IPS-20b (cell line): ENCODE measurements around the gene KIF5C.

ENCODE experiments used
- H3K27ac ChIP-seq: one replicate; pipeline ENCODE4 v1.5.1; 2013; ENCODE audit warnings: low read length
- H3K27me3 ChIP-seq: 2 replicates; pipeline ENCODE4 v1.6.1; 2013; ENCODE audit warnings: mild to moderate bottlenecking, low read length, inconsistent platforms; ENCODE audit not compliant: insufficient read depth
- H3K36me3 ChIP-seq: 2 replicates; pipeline ENCODE4 v1.6.1; 2013; ENCODE audit warnings: low read depth, mild to moderate bottlenecking, inconsistent platforms, low read length, moderate library complexity; ENCODE audit not compliant: insufficient read depth
- H3K4me1 ChIP-seq: 2 replicates; pipeline ENCODE4 v1.6.1; 2013; ENCODE audit warnings: mild to moderate bottlenecking, control low read depth, inconsistent platforms, low read length, moderate library complexity; ENCODE audit not compliant: insufficient read depth
- H3K4me3 ChIP-seq: 2 replicates; pipeline ENCODE4 v1.5.1; 2013; ENCODE audit warnings: mild to moderate bottlenecking, low read length, inconsistent platforms
- H3K9ac ChIP-seq: 2 replicates; pipeline ENCODE4 v1.6.1; 2013; ENCODE audit warnings: low read depth, mild to moderate bottlenecking, inconsistent platforms, low read length, moderate library complexity
- H3K9me3 ChIP-seq: 2 replicates; pipeline ENCODE4 v1.6.1; 2013; ENCODE audit warnings: mild to moderate bottlenecking, low read depth, low read length, inconsistent platforms; ENCODE audit not compliant: insufficient read depth

The KIF5C gene

DNA sequence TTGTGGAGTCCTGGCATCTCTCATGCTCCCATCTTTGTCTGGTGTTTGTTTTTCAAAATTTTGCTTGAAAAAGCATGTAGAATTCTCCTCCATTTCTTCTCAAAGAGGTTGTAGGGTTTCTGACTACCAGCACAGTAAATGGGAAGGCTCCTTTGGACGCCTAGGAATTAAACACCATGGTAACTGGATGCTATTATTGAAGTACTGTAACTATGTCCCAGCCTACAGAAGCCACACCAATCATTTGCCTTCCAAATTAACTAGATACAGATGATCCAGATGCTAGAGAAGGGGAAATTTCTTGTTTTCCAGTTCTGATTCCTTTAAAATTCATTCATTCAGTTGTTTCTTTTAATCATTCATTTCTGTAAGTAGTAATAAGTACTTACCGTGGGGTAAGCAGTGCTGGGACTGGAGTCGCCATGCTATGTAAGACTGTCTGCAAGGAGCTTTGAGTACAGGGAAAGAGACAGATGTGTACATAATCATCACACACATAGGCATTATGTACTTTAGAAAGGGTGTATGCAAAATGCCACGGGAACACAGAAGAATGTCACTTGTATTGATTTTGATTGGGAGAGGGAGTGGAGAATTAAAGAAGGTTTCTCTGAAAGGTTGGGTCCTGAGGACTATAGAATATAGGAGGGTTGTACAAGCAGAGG is 49.6 kb downstream of the KIF5C start:
- H3K27me3 ChIP-seq: no peaks in the 10 kb centered on the region
- H3K9me3 ChIP-seq: no peaks in the 10 kb centered on the region
- H3K4me3 ChIP-seq: no peak overlapping the region
- no peak overlapping the region for H3K27ac ChIP-seq
- peaks cover 35% of the 10 kb centered on the region; the same call in 1 of the 2 replicates for H3K4me1 ChIP-seq
- H3K36me3 ChIP-seq: peaks cover 23% of the 10 kb centered on the region; the same call in 1 of the 2 replicates
- H3K9ac ChIP-seq: no peak overlapping the region

DNA sequence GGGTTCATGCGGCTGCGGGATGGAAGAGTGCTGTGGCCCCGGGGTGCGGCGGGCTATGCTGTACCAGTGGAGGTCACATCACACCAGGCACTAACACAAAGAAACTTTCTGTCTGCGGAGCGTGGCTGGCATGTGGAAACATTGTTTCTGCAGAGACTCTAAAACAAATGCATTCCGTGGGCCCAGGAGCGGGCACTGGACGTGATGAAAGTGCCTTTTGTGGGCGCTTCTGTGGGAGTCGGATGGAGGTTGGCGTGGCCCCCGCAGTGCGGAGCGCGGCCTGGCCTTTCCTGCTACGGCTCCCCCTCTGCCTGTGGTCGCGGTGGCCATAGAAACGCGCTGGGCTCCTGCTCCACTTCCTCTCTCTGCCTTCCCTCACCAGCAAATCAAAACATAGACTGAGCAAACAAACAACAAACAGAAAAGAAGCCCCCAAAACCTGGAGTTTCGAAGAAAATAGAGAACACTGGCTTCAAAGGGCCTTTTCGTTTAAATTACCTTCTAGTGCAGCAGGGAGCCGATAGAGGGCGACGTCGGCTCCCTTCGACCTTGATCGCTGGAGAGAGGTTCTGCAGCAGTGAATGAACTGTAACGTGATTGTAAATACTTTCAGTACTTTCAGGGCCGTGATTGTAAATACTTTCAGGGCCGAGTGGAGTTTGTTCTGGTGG is 51.4 kb downstream of the KIF5C start:
- no peak overlapping the region for H3K9ac ChIP-seq
- H3K9me3 ChIP-seq: no peaks in the 10 kb centered on the region
- H3K4me1 ChIP-seq: peaks cover 35% of the 10 kb centered on the region; the same call in 1 of the 2 replicates
- no peak overlapping the region for H3K27ac ChIP-seq
- H3K4me3 ChIP-seq: no peak overlapping the region
- no peaks in the 10 kb centered on the region for H3K27me3 ChIP-seq
- peaks cover 38% of the 10 kb centered on the region for H3K36me3 ChIP-seq

DNA sequence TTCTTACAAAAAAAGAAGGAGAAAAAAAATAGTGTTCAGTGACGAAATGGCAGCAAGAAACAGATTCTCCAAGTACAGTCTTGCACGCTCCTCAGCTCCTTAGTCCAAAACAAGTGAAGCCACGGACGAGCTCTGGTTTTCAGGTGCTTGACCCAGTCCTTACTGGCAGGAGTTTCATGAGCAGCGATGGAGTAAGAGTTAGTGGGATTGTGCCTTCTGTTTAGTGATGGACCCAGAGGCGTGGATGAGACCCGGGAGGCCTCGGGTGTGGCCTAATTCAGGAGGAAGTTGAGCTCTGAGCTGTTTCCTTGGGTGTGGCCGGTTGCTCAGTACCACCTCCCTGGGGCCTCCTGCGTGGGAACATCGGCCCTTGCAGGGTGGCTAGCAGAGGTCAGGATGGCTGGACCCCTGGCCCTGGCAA is 52.0 kb downstream of the KIF5C start:
- Histone ChIP-seq H3K27me3 (no peaks in the 10 kb centered on the region), H3K4me3 (no peak overlapping the region), H3K27ac (no peak overlapping the region), H3K4me1 (peaks cover 35% of the 10 kb centered on the region; the same call in 1 of the 2 replicates), H3K9ac (no peak overlapping the region), H3K9me3 (no peaks in the 10 kb centered on the region), H3K36me3 (peaks cover 42% of the 10 kb centered on the region)

DNA sequence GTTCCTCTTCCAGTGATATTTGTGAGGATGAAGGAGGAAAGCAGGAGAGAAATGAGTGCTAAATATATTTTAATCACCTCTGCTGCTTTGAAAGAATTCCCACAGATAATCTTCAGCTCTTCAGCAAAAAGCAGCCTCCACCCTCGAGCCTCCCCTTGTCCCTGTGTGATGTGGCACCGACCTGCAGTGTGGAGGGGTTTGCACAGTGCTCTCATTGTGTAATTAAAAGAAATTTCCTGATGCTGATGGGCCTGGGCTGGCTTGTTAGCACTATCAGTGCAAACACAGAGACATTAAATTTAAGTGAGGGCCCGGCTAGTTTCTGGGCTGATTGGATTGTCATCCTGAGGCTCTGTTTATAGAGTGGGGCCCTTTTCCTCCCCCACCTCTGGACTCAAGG is 53.4 kb downstream of the KIF5C start:
- Histone ChIP-seq H3K36me3 (peaks cover 50% of the 10 kb centered on the region), H3K4me3 (no peak overlapping the region), H3K9ac (peak overlapping the region; percentile 14; the same call in 1 of the 2 replicates), H3K9me3 (no peaks in the 10 kb centered on the region), H3K27ac (no peak overlapping the region), H3K4me1 (peaks cover 24% of the 10 kb centered on the region; the same call in 1 of the 2 replicates), H3K27me3 (no peaks in the 10 kb centered on the region)

DNA sequence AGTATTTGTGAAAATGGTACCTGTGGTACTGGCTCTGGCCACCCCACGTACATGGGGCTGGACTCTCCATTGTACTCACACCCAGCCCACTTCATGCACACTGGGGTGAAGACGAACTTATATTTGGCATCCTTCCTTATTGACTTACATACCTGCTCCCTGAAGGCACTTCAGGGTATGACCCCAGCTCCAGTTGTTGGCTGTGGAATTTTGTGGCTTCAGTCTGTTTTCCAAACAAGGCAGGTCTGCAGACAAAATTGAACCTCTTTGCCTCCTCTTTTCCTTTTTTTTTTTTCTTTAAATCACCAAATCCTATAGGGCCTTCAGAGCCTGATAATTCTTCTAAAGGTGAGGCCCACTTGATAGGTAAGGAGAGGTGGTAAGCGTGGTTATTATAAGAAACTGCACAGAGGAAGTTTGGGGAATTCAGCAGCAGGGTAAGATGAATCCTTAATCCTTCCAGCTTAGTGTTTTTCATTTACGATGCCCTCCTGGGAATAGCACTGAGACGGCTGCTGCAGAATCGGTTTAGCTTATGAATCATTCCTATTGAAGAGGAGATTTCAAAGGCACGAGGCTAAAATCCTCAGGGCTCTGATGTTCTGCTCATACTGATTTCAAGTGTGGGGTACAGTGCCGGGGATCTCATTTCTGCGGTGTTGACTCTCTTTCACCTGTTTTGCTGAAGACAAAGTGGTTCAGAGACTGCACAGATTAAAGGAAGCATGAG is 55.2 kb downstream of the KIF5C start:
- peaks cover 55% of the 10 kb centered on the region for H3K36me3 ChIP-seq
- no peak overlapping the region for H3K27ac ChIP-seq
- peaks cover 18% of the 10 kb centered on the region; the same call in 1 of the 2 replicates for H3K4me1 ChIP-seq
- H3K27me3 ChIP-seq: no peaks in the 10 kb centered on the region
- no peaks in the 10 kb centered on the region for H3K9me3 ChIP-seq
- no peak overlapping the region for H3K9ac ChIP-seq
- no peak overlapping the region for H3K4me3 ChIP-seq

DNA sequence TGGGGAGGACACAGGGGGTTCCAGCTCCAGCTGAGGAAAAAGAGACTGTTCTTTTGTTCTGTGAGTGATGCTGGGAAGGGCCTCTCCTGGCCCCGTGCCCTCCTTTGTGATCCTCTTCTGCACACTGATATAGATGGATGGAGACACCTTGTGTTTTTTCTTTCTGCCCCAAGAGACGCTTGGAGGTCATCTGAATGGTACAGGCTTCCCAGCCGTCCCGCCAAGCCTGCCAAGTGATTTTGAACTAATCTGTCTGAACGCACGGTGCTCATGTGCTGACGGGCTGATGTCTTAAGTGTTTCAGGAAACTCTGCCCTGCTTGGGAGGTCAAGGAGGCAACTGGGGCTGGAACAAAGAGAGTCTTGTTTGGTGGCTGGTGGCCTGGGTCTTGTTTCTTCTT is 57.5 kb downstream of the KIF5C start:
- Histone ChIP-seq H3K4me1 (peaks cover 10% of the 10 kb centered on the region; the same call in 1 of the 2 replicates), H3K9ac (no peak overlapping the region), H3K27ac (no peak overlapping the region), H3K36me3 (peaks cover 62% of the 10 kb centered on the region), H3K27me3 (no peaks in the 10 kb centered on the region), H3K4me3 (no peak overlapping the region), H3K9me3 (no peaks in the 10 kb centered on the region)

DNA sequence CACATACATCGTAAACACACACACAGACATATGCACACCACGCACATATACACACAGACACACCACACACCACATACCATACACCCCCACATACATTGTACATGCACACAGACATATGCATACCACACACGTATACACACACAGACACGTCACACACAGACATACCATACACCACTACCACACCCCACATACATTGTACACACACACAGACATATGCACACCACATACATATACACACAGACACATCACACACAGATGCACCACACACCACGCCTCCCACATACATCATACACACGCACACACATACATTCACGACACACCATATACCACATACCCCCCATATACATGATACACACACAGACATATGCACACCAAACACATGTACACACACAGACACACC is 58.4 kb downstream of the KIF5C start:
- Histone ChIP-seq H3K4me3 (no peak overlapping the region), H3K36me3 (peaks cover 68% of the 10 kb centered on the region), H3K27ac (no peak overlapping the region), H3K9ac (no peak overlapping the region), H3K9me3 (no peaks in the 10 kb centered on the region), H3K27me3 (no peaks in the 10 kb centered on the region), H3K4me1 (peaks cover 1% of the 10 kb centered on the region; the same call in 1 of the 2 replicates)

DNA sequence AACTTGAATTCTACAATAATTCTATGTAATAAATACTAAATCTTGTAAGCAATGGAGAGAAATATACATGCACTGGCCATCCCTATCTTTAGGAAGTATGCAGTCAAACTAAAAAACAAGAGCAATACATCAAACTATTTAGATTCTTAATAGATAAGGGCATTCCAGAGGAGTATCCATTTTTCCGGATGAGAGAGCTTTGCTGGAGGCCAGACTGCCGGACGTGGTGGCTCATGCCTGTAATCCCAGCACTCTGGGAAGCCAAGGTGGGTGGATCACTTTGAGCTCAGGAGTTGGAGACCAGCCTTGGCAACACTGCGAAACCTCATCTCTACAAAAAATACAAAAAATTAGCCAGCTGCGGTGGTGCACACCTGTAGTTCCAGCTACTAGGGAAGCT is 60.8 kb downstream of the KIF5C start:
- Histone ChIP-seq H3K9ac (no peak overlapping the region), H3K27me3 (no peaks in the 10 kb centered on the region), H3K4me1 (no peaks in the 10 kb centered on the region), H3K27ac (no peak overlapping the region), H3K36me3 (peaks cover 49% of the 10 kb centered on the region), H3K4me3 (no peak overlapping the region), H3K9me3 (no peaks in the 10 kb centered on the region)

DNA sequence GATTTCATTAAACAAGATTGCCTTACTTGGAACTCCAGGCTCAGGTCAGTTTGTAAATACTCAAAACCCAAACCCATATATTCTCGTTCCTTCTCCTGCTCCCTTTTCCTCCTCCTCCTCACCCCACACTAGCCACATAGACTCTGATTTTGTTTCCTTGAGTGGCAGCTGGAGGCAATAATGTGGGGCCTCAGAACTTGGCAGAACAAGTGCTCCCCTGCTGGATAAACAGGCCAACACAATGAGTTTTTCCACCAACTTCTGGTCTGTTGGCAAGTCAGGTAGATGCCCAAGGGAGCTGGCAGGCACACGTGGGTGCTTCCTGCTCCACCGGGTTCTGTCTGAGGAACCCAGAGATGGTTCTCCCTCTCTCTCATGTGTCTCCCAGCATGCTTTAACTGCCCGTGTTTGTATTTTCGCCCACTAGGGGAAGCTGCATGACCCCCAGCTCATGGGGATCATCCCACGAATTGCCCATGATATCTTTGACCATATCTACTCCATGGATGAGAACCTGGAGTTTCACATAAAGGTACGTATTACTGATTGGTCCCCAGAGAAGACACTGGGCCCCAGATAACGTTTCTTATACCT is 61.9 kb downstream of the KIF5C start:
- H3K4me3 ChIP-seq: no peak overlapping the region
- H3K9ac ChIP-seq: no peak overlapping the region
- H3K27me3 ChIP-seq: no peaks in the 10 kb centered on the region
- H3K27ac ChIP-seq: no peak overlapping the region
- H3K36me3 ChIP-seq: peaks cover 49% of the 10 kb centered on the region
- no peaks in the 10 kb centered on the region for H3K4me1 ChIP-seq
- no peaks in the 10 kb centered on the region for H3K9me3 ChIP-seq

DNA sequence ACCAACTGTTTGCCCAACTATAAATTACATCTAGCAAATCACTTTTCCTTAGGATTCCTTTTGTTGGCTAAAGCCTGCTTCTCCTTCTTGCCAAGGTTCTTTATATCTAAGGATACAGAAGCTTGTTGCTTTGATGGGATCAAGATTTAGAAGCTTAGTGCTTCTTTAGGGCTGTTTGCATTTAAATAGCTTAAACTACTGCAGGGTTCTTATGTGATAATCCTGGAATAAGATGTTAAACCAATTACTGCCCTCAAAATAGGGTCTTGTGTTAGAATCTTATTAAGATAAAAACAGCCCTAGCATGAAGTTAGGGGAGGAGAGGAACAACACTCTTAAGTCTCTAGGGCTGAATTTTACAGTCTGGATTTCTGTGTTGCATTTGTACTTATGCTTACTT is 64.2 kb downstream of the KIF5C start:
- no peak overlapping the region for H3K4me3 ChIP-seq
- no peak overlapping the region for H3K27ac ChIP-seq
- no peaks in the 10 kb centered on the region for H3K4me1 ChIP-seq
- H3K36me3 ChIP-seq: peaks cover 49% of the 10 kb centered on the region
- H3K9ac ChIP-seq: no peak overlapping the region
- H3K9me3 ChIP-seq: no peaks in the 10 kb centered on the region
- H3K27me3 ChIP-seq: no peaks in the 10 kb centered on the region

DNA sequence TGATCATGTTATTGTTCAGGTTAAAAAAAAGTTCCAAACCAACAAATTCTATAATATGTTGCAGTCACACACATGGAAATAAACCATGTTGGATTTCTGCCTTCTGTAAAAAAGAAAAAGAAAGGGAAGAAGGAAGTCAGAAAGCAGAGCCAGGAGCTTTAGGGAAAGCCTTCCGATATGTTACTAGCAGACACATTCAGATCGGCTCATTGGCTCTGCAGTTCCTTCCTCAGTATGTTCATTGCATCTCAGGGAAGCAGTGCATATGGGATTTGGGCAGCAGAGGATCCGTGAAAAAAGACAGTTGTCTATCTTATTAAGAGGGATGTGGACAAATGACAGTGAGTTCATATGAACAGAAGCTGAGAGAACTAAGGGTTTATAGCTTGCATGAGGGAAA is 68.1 kb downstream of the KIF5C start:
- Histone ChIP-seq H3K9ac (no peak overlapping the region), H3K27ac (no peak overlapping the region), H3K4me1 (no peaks in the 10 kb centered on the region), H3K27me3 (no peaks in the 10 kb centered on the region), H3K9me3 (no peaks in the 10 kb centered on the region), H3K4me3 (no peak overlapping the region), H3K36me3 (peaks cover 54% of the 10 kb centered on the region)
